SK-N-SH treated with all-trans-retinoic acid at 6 μM for 48 hours (cell line): ENCODE data around the gene MTHFD2L.

ENCODE experiments used
- BACH2 ChIP-seq: fragments of 250-450 bp; sonication (Bioruptor Pico); IDR thresholded peaks from 2 replicates; pipeline ENCODE4 v1.9.0; 2021; ENCODE audit warnings: mild to moderate bottlenecking, borderline replicate concordance
- CSDC2 ChIP-seq: fragments of 250-450 bp; sonication (Bioruptor Pico); IDR thresholded peaks from 2 replicates; pipeline ENCODE4 v1.5.0; 2020; ENCODE audit warnings: mild to moderate bottlenecking, moderate library complexity
- GLIS3 ChIP-seq: fragments of 250-450 bp; sonication (Bioruptor Pico); IDR thresholded peaks from 2 replicates; pipeline ENCODE4 v1.5.0; 2020; ENCODE audit warnings: mild to moderate bottlenecking, moderate library complexity
- ISL1 ChIP-seq: fragments of 250-450 bp; sonication (Bioruptor Pico); IDR thresholded peaks from 2 replicates; pipeline ENCODE4 v2.1.2; 2022; ENCODE audit warnings: mild to moderate bottlenecking, moderate library complexity
- OSR1 ChIP-seq: fragments of 250-450 bp; sonication (Bioruptor Pico); IDR thresholded peaks from 2 replicates; pipeline ENCODE4 v1.8.0; 2022; ENCODE audit warnings: moderate library complexity, mild to moderate bottlenecking, inconsistent platforms
- ZC3H10 ChIP-seq: fragments of 250-450 bp; sonication (Bioruptor Pico); IDR thresholded peaks from 2 replicates; pipeline ENCODE4 v1.5.1; 2021; ENCODE audit warnings: mild to moderate bottlenecking, moderate library complexity
- TF ChIP-seq, protein P1 (sequence below): fragments of 250-450 bp; sonication (Bioruptor Pico); IDR thresholded peaks from 2 replicates; pipeline ENCODE4 v1.5.1; 2021; ENCODE audit warnings: mild to moderate bottlenecking, moderate library complexity
- TF ChIP-seq, protein P2 (sequence below): fragments of 250-450 bp; sonication (Bioruptor Pico); IDR thresholded peaks from 2 replicates; pipeline ENCODE4 v1.8.0; 2021; ENCODE audit warnings: low read depth, mild to moderate bottlenecking, moderate library complexity, borderline replicate concordance
- TF ChIP-seq, protein P3 (sequence below): fragments of 250-450 bp; sonication (Bioruptor Pico); IDR thresholded peaks from 2 replicates; pipeline ENCODE4 v1.8.0; 2020; ENCODE audit warnings: mild to moderate bottlenecking, moderate library complexity, borderline replicate concordance

DNA sequence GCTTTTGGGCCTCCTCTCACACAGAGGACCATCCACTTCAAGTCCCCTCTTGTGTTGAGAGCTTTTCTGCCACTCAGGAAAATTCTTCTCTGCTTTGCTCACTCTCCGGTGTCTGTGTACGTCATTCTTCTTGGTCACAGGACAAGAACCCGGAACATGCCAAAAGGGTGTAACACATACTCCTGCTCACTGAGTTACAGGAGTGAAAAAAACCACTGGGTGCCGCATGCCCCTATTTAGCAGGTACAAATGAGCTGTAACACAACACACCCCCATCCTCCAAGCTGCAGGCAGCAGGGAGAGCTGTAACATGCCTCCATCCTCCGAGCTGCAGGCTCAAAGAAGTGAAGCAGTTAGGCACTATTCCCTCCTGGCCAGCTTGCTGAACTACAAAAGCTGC, 45.9 kb upstream of the MTHFD2L start:
- no peak for TF ChIP-seq OSR1 (CRISPR knock-in tag)
- no peak for TF ChIP-seq BACH2 (CRISPR knock-in tag)
- TF ChIP-seq CSDC2 (CRISPR knock-in tag) = no peak
- no peak for TF ChIP-seq GLIS3 (CRISPR knock-in tag)
- TF ChIP-seq ISL1 (CRISPR knock-in tag) = no peak
- TF ChIP-seq, protein P1, sequence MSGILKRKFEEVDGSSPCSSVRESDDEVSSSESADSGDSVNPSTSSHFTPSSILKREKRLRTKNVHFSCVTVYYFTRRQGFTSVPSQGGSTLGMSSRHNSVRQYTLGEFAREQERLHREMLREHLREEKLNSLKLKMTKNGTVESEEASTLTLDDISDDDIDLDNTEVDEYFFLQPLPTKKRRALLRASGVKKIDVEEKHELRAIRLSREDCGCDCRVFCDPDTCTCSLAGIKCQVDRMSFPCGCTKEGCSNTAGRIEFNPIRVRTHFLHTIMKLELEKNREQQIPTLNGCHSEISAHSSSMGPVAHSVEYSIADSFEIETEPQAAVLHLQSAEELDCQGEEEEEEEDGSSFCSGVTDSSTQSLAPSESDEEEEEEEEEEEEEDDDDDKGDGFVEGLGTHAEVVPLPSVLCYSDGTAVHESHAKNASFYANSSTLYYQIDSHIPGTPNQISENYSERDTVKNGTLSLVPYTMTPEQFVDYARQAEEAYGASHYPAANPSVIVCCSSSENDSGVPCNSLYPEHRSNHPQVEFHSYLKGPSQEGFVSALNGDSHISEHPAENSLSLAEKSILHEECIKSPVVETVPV = no peak
- TF ChIP-seq, protein P2, sequence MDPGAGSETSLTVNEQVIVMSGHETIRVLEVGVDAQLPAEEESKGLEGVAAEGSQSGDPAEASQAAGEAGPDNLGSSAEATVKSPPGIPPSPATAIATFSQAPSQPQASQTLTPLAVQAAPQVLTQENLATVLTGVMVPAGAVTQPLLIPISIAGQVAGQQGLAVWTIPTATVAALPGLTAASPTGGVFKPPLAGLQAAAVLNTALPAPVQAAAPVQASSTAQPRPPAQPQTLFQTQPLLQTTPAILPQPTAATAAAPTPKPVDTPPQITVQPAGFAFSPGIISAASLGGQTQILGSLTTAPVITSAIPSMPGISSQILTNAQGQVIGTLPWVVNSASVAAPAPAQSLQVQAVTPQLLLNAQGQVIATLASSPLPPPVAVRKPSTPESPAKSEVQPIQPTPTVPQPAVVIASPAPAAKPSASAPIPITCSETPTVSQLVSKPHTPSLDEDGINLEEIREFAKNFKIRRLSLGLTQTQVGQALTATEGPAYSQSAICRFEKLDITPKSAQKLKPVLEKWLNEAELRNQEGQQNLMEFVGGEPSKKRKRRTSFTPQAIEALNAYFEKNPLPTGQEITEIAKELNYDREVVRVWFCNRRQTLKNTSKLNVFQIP = no peak
- TF ChIP-seq, protein P3, sequence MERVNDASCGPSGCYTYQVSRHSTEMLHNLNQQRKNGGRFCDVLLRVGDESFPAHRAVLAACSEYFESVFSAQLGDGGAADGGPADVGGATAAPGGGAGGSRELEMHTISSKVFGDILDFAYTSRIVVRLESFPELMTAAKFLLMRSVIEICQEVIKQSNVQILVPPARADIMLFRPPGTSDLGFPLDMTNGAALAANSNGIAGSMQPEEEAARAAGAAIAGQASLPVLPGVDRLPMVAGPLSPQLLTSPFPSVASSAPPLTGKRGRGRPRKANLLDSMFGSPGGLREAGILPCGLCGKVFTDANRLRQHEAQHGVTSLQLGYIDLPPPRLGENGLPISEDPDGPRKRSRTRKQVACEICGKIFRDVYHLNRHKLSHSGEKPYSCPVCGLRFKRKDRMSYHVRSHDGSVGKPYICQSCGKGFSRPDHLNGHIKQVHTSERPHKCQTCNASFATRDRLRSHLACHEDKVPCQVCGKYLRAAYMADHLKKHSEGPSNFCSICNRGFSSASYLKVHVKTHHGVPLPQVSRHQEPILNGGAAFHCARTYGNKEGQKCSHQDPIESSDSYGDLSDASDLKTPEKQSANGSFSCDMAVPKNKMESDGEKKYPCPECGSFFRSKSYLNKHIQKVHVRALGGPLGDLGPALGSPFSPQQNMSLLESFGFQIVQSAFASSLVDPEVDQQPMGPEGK (CRISPR knock-in tag) = no peak
- no peak for TF ChIP-seq ZC3H10 (CRISPR knock-in tag)
